Right lung (tissue), 10 donors: ENCODE data around the gene ZDHHC22. TPM values are rescaled to one million over a fixed set of nuclear protein-coding genes. Genes with fewer than 3 reads are reported as not detected.
A peak's percentile ranks its signal among the peaks of the same experiment; 100 is the strongest.
"Not testable (repeated sequence)": the region's sequence is repeated elsewhere in the genome, so short reads cannot be mapped to it uniquely, and the experiment has no call there.

Experiments used
- DNase-seq, 2 donors: peaks; one replicate each; pipeline ENCODE4 v3.0.0-alpha.2; 2013
- long read RNA-seq, 8 donors: transcript quantifications; one replicate each; lab custom pipeline, GENCODE V29; 2026
- polyA plus RNA-seq, 5 donors: library from polyadenylated mRNA; unstranded; fragments of 120-200 nt; gene quantifications; one replicate each; pipeline versions ENCODE4 v1.2.1 to v1.2.3, GENCODE V29; 2013; ENCODE audit warnings: inconsistent platforms in 1 of 5, low replicate concordance in 1 of 5; ENCODE audit not compliant: insufficient read length in 5 of 5, insufficient read depth in 1 of 5

ZDHHC22 gene, protein sequence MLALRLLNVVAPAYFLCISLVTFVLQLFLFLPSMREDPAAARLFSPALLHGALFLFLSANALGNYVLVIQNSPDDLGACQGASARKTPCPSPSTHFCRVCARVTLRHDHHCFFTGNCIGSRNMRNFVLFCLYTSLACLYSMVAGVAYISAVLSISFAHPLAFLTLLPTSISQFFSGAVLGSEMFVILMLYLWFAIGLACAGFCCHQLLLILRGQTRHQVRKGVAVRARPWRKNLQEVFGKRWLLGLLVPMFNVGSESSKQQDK
- under 1 TPM in 3 of 5 donors, not detected in 2; 0.05 to 0.08 (median 0.06) TPM for polyA plus RNA-seq
- long read RNA-seq, donor 1: 0 reads
- long read RNA-seq, donor 2: 0 reads
- long read RNA-seq, donor 3: 0 reads
- long read RNA-seq, donor 4: 0 reads
- long read RNA-seq, donor 5: 0 reads
- long read RNA-seq, donor 6: 0 reads
- long read RNA-seq, donor 7: 0 reads
- long read RNA-seq, donor 8: 0 reads

DNA sequence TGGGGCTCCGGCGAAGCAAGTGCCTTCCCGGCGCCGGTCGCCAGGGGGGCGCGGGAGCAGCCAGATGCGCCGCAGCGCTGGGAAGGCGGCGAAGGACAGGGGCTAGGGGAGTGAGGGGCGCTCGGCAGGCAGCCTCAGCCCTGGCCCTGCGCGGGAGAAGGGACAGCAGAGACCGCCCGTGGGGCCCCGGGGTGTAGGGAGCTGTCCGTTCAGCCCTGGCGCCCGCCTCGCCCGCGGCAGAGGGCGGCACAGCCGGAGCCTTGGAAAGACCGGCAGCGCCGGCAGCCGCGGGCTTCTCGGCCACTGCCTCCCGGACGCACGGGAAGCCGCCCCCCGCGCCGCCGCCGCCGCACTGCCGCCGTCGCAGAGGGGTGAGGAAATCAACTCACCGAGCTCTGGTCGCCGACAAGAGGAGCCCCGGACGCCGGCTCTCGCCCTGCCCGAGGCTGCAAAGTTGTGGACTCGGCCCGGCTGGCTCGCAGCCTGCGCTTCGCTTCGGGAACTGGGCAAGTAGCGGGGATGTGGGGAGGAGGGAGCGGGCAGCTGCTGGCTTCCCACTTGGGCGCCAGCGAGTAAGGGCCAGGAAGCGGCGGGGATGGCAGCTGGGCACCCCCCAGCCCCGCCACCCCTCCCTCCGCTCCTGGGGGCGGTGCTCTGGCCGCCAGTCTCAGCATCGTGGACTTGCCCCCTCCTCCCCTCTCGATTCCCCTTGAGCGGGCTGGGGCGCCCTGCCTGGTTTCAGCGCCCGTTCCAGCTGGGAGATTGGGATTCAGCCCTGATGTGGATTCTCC lies at the start of gene ZDHHC22:
TSS of gene ZDHHC22 (minus strand) at position 578 of the 791 bp plus-strand sequence. CDS start 2,053 bp downstream, outside the sequence.
- DNase-seq: no peak

DNA sequence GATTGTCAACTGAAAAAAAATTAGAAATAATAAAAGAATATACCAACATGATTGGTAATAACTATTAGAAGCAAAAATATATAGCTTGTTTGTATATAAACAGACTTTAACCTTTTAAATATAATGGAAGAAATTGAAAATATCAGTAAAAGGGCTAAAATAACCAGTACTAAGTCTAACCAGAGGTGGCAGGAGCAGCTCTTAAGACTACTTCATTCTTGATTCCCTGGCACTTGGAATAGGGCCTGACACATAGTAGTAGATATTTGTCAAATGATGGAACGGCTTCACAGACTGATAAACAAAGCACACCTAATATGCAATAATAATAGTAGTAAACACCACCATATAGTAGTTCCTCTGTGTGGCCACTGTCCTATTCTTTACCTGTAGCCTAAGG lies 49.4 kb upstream of the ZDHHC22 start:
- no peak for DNase-seq

DNA sequence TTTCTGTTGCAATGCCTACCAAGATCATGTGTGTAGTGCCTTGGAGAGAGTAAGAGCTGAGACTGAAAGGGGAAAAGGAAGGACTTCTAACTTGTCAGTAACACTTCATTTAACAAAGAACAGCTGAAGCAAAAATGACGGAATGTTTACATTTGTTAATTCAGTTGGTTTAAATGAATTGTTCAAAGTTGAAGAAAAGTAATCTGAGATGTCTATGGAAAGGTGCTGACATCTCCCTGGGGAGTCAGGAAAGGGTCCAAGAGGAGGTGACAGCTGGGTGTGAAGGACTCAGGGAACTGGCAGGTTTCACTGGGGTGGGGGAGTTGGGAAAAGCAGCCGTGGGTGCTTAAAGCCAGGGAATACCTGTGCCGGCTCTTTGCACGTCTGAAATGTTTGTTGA lies 47.9 kb upstream of the ZDHHC22 start:
- no peak for DNase-seq

DNA sequence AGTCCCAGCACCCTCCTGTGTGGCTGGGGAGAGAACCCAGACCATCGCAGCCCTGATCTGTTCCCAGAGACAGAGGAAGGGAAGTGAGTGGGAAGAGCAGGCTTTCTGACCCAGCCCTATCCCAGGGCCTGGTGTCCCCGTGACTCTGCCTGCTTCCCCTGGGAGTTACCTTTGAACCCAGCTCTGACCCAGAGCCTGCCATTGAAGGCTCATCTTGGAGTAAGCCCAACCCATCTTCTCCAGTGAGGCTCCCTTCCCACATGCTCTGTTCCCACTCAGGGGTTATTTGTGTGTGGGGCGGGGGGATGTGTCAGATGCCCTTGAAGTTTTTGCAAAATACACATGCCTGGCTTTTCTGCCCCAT lies 46.0 kb upstream of the ZDHHC22 start:
- DNase-seq: no peak

DNA sequence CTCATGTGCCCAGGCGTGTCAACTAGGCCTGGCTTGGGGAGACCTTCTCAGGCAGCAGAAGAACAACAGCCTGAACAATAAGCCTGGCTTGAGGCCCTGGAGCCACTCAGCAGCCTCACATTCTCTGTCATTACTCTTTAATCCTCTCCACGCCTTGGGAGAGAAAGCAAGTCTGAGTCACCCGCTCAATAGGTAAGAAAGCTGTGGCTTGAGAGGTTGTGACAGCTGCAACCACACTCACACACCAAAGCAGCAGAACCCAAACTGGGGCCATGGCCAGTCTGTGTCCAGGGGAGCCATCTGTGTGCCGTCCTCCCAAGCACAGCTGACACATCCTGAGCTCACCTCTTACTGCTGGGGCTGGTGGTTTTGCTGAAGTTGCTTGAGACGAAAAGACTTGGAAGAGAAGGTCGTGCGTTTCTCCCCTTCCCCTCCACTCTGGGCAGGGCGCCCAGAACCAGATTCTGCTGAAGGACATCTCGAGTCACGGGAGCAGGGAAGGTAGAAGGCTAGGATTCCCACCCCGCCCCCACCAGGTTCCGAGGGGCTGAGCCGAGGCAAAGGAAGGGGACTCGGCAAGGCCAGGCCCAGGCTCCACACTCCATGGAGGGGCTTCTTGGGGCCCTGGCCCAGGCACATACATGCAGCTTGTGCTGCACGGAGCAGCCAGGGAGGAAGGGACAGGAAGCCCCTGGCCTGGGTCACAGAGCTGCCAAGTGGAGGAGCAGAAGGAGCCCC lies 45.5 kb upstream of the ZDHHC22 start:
- peak; percentile 44 to 50 for DNase-seq

DNA sequence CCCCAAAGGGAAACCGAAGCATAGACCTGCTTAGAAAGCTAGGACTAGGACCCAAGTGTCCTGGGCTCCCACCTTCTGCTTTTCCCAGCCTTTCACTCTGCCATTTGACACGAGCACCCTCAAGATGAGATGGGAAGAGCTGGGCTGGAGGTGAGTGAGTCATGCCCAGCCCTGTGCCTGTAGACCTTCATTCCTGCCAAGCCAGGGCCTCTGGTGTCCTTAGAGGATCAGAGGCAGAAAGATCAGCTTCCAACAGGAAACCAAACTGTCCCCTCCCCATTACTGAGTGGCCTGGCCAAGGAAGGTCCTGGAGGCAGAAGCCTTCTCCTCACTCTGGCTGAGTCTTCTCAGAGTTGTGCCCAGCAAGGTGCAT lies 43.5 kb upstream of the ZDHHC22 start:
- DNase-seq: no peak

DNA sequence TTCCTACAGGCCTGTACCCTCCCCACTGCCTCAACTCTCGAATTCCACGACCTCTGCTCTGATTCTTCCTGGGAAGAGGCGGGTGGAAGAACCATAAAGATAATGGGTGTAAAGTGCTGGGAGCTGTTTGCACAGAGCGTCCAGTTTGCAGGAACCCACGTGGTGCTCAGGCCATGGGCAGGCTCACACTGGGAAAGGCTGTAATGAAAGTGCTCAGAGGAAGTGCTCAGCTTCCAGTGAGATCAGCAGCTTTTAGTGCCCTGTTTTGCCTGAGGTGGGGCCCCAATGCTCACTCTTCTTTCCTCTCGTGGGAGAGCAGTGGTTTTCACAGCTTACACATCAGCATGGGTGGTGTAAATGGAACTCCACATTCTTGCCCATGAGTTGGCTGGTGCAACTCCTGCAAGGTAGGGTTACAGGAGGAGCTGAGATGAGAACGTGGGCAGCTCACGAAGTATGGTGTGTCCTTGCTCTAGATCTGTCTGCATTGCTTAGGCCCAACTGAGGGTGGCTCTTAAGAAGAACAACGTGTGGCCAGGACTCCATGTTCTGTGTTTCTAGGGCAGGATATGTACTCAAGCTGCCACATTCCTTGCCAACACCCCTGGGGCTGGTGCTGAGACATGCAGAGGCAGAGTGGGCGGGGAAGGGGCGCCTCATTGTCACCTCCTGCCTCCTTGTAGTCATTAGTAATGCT lies 43.0 kb upstream of the ZDHHC22 start:
- DNase-seq: no peak

DNA sequence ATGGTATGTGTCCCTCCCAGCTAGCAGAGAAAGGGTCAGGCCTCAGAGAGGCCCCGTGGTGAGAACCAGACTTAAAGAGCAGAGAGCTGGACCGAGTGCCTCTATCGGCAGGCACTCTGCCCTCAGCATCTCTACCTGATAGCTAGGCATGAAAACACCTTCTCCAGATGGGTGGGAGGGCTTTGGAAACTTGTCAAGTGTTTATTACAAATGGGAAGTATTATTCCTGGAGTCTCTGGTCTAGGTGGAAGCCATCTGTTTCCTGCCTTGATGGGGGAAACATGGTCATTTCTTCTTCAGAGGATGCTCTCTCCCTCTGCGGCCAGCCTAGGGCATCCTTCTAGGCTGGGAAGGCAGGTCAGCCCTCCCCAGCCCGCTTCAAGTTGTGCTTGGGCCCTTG lies 42.3 kb upstream of the ZDHHC22 start:
- no peak for DNase-seq

DNA sequence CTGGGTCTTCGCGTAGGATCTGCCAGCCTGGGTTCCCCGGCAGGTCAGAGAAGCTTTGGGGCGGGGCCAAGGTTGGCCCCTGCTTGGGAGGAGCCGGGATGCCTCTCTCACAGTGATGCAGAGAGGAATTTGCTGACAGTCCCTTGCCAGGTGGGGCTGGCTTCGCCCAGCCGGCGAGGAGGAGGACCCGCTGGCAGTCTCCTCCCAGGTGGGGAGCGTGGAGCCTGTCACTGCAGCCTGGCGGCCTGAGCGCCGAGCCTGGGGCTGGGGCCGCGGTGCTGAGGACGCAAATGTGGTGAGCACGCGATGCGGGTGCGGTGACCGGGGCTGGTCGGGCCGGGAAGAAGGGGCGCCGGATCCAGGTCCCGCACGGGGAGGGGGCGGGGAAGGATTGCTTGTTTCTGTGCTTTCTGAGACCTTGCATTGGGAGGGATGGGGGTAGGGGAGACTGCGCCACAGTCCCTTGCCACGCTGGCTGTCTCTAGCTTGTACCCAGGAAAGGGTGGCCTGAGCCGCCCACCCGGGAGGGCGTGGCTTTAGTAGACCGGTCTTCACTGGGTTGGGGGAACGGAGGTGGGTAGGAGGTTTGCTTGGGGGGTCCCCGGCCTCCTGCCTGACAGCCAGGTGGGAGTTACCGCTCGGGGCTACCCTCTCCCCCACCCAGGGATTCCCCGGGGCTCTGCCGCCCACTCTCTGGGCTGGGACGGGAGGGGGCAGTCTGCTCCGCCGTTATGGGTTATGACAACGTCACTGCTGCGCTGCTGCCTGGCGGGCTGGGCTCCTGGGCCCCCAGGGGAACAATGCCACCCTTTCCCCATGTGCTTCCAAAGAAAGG lies 40.2 kb upstream of the ZDHHC22 start, which contains the start of gene TMEM63C:
TSS of gene TMEM63C (plus strand) at position 196 of the 835 bp plus-strand sequence. CDS start 37,016 bp downstream, outside the sequence.
- no peak for DNase-seq

DNA sequence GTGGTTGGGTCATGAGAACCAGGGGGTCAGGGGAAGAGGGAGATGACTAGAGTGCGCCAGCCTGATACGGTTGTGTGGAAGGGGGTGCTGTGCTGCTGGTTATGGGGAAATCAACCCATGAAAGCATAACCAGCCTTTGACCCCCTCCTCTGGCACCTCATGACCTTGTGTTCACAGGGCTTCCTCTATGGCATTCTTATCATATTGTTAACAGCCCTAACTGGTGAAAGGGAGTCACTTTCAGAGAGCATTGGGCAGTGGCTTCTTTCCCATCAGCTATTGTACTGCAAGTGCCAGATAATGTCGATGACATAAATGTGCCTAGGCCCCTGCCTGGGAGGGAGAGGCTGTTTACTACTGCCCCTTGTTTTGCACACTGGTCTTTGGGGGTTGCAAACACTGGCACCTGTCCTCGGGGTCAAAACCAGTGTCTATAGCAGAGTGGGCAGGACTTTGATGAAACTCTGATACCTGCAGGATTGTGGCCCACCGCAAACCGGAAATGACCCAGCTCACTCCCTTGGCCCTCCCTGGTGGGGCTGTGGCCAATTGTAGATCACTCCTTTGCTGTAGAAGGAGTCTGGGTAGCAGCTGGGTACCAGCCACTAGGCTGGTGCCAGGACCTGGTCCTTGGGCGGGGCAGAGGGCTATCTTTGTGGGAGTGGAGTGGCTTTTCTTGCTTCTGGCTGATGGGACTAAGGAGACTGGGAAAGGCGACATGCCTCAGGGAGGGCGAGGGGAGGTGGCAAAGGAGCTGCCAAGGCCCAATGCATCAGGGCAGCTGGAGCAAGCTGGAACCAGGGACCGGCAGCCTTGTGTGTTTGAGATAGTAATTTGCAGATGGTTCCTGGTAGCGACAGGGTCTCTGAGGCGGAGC lies 39.4 kb upstream of the ZDHHC22 start:
- DNase-seq: no peak

DNA sequence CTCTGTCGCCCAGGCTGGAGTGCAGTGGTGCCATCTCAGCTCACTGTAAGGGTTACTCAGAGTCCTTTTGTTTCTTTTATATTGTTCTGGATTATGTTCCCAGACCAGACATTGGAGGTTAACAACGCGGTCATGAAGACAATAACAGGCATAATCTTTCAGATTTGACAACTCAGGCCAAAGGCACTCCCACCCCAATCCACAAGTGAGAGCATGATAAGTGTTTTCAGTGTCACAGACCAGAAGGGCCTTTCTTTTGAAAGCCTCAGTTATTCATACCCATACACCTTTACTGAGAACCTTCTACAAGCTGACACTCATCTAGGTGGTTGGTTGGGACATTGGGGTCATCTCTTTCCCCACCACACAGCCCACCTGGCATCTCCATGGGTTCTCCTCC lies 37.1 kb upstream of the ZDHHC22 start:
- DNase-seq: no peak

DNA sequence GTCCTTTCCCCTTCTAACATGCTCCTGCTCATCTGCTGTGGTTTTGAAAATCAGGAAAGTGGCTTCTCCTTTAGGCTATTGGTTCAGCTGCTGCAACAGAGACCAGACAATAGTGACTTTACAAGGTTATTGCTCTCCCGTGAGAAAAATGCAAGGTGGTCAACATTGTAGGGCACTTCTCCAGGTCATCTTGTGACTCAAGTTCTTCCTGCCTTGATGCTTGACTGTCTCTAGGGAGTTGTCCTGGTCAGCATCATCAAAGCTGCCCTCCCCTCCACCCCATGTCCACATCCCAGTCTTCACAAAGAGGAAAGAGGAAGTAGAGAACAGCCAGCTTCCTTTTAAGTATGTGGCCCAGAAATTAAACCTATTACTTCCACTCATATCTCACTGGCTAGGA lies 36.1 kb upstream of the ZDHHC22 start:
- no peak for DNase-seq

DNA sequence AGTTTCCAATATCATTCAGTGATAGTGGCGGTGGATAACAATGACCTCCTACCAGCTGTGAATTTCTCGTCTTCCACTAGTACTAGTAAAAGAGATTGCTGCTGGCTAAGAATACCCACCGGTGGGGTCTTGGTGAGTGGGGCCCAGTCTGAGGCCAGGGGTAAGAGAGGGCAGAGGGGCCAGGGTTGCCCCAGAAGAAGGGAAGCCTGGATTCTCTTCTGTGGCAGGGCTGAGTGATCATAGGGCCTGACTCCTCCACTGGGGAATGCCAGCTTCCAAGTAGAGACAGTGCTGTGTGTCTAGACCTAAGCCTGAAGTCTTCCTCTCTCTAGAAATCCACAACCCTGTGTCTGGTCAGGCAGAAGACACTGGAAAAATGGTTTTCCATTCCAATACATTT lies 34.3 kb upstream of the ZDHHC22 start:
- no peak for DNase-seq

DNA sequence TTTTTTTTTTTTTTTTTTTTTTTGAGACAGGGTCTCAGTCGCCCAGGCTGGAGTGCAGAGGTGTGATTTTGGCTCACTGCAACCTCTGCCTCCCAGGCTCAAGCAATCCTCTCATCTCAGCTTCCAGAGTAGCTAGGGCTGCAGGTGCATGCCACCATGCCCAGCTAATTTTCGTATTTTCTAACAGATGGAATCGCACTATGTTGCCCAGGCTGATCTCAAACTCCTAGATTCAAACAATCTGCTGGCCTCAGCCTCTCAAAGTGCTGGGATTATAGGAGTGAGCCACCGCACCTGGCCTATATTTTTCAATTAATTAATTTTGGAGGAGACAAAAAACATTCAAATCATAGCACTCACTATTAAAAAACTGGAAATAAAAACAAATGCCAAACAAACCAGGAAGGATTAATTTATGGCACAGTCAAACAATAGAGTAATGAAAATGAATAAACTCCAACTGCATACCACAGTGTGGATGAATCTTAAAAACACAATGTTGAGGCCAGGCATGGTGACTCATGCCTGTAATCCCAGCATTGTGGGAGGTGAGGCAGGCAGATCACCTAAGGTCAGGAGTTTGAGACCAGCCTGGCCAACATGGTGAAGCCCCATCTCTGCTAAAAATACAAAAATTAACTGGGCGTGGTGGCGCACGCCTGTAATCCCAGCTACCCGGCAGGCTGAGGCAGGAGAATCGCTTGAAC lies 32.5 kb upstream of the ZDHHC22 start:
- not testable (repeated sequence) for DNase-seq

DNA sequence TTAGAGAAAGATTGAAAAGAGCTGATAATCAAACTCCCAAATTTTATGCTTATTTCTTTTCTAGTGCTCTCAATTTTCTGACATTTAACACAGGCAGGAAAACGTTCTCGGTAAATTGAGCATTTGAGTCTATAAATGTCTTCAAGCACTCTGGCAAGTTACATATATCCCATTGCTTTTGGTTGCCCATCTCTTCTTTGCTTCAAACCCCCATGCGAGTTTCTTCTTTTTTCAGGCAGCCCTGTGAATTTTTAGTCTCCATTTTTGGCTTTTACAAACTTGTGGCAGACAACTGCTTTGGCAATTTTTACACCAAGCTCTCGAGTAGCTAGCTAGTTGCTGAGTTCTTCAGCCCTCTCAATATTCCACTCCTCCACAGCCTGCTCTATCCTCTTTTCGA lies 31.3 kb upstream of the ZDHHC22 start:
- no peak for DNase-seq

DNA sequence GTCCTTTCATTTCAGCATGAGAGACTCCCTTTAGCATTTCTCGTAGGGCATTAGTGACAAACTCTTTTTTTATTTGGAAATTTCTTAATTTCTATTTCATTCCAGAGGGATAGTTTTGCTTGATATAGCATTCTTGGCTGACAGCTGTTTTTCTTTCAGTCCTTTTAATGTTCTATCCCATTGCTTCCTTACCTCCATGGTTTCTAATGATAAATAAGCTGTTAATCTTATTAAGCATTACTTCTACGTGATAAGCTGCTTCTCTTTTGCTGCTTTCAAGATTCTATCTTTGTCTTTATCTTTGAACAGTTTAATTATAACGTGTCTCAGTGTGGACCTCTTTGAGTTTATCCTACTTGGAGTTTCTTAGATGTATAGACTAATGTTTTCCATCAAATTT lies 28.5 kb upstream of the ZDHHC22 start:
- no peak for DNase-seq

DNA sequence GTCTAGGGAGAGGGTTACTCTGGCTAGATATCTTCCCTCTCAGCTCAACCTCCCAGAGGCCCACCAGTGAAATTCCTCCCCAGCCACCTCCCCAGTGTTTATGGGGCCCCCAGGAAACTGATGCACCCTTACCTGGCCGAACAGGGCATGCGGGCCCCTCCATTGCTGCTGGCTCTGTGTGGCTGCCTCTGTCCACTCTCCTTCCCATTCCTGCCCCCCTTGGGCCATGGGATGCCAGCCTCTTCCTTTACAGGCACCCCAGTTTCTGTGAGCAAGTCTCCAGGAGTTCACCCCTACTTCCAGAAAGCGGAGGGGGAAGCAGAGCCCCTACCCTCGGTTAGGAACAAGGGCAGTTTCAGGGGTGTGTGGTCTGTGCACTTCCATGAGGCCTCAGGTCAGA lies 19.4 kb upstream of the ZDHHC22 start:
- DNase-seq: no peak

DNA sequence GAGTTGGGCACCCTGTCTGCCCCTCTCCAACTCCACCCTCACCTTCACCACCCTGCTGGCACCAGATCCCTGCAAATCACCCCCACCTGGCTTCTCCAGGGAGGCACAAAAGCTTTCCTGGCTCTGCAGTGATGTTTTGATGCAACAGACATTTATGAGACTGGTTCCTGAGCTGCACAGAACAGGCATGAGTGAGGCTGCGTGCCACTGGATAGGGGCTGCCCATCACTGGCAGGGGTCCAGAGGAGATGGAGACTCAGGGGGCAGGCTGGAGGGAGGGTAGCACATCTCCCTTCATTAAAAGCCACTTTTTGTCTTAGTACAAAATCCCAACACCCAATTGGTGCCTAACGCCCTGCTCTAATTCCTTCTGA lies 17.3 kb upstream of the ZDHHC22 start:
- DNase-seq: no peak
